Measurements from ENCODE around the gene AKAP13. TPM values are rescaled to one million over a fixed set of nuclear protein-coding genes. Genes with fewer than 3 reads are reported as not detected.

AKAP13 gene
- total and polyA plus RNA-seq, 2 of the 13 experiments (the other 11 are each of a cell fraction or from before 2014, with no cell fraction given): 6.7 to 27.1 TPM

GRCh38 chr15:85781099-85781498 is 400.7 kb downstream of the AKAP13 start (continued):
- TF ChIP-seq, protein P1, sequence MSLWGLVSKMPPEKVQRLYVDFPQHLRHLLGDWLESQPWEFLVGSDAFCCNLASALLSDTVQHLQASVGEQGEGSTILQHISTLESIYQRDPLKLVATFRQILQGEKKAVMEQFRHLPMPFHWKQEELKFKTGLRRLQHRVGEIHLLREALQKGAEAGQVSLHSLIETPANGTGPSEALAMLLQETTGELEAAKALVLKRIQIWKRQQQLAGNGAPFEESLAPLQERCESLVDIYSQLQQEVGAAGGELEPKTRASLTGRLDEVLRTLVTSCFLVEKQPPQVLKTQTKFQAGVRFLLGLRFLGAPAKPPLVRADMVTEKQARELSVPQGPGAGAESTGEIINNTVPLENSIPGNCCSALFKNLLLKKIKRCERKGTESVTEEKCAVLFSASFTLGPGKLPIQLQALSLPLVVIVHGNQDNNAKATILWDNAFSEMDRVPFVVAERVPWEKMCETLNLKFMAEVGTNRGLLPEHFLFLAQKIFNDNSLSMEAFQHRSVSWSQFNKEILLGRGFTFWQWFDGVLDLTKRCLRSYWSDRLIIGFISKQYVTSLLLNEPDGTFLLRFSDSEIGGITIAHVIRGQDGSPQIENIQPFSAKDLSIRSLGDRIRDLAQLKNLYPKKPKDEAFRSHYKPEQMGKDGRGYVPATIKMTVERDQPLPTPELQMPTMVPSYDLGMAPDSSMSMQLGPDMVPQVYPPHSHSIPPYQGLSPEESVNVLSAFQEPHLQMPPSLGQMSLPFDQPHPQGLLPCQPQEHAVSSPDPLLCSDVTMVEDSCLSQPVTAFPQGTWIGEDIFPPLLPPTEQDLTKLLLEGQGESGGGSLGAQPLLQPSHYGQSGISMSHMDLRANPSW (CRISPR knock-in tag; IDR thresholded peaks at IDR 0.05; ENCODE audit: borderline replicate concordance): no peak
- TF ChIP-seq SKIL (CRISPR knock-in tag; IDR thresholded peaks at IDR 0.05; ENCODE audit: borderline replicate concordance) (0 out of 2 replicates have a peak, but pooled peaks have one; percentile 35), NFYB (CRISPR knock-in tag; IDR thresholded peaks at IDR 0.05) (no peak), ZNF766 (CRISPR knock-in tag; IDR thresholded peaks at IDR 0.05; ENCODE audit: borderline replicate concordance) (0 out of 2 replicates have a peak, but pooled peaks have one; percentile 36), SOX13 (IDR thresholded peaks at IDR 0.05) (no peak), SOX13 (CRISPR knock-in tag; conservative IDR thresholded peaks at IDR 0.05 in 1 of 2, IDR thresholded peaks at IDR 0.05 in 1 of 2) (peak in 1 of 2 experiments; percentile 81; a peak in 2 of 4 replicates), THYN1 (CRISPR knock-in tag; IDR thresholded peaks at IDR 0.05; ENCODE audit: borderline replicate concordance, low read depth) (no peak), ZNF777 (CRISPR knock-in tag; IDR thresholded peaks at IDR 0.05) (no peak), ZSCAN5A (CRISPR knock-in tag; IDR thresholded peaks at IDR 0.05; ENCODE audit: borderline replicate concordance) (no peak), THAP11 (CRISPR knock-in tag; IDR thresholded peaks at IDR 0.05) (no peak), ATF7 (IDR thresholded peaks at IDR 0.05) (no peak), ATF7 (CRISPR knock-in tag; IDR thresholded peaks at IDR 0.05) (no peak), ARNT2 (CRISPR knock-in tag; IDR thresholded peaks at IDR 0.05; ENCODE audit: low read depth) (no peak), ZBTB2 (CRISPR knock-in tag; IDR thresholded peaks at IDR 0.05; ENCODE audit: low read depth) (no peak), KAT8 (CRISPR knock-in tag; IDR thresholded peaks at IDR 0.05) (peak; percentile 77), ZNF460 (CRISPR knock-in tag; IDR thresholded peaks at IDR 0.05; ENCODE audit: borderline replicate concordance) (peak; percentile 92), ZNF747 (CRISPR knock-in tag; IDR thresholded peaks at IDR 0.05; ENCODE audit: borderline replicate concordance) (no peak), ZNF879 (CRISPR knock-in tag; IDR thresholded peaks at IDR 0.05) (no peak), ZFP36L1 (CRISPR knock-in tag; IDR thresholded peaks at IDR 0.05) (no peak)
- TF ChIP-seq, protein P2, sequence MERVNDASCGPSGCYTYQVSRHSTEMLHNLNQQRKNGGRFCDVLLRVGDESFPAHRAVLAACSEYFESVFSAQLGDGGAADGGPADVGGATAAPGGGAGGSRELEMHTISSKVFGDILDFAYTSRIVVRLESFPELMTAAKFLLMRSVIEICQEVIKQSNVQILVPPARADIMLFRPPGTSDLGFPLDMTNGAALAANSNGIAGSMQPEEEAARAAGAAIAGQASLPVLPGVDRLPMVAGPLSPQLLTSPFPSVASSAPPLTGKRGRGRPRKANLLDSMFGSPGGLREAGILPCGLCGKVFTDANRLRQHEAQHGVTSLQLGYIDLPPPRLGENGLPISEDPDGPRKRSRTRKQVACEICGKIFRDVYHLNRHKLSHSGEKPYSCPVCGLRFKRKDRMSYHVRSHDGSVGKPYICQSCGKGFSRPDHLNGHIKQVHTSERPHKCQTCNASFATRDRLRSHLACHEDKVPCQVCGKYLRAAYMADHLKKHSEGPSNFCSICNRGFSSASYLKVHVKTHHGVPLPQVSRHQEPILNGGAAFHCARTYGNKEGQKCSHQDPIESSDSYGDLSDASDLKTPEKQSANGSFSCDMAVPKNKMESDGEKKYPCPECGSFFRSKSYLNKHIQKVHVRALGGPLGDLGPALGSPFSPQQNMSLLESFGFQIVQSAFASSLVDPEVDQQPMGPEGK (CRISPR knock-in tag; IDR thresholded peaks at IDR 0.05): peak; percentile 40; the same call in 1 of the 2 replicates
